ENCODE measurements around the gene FNDC3A.

Gene FNDC3A

GRCh38 chr13:49225223-49226042 lies 249.7 kb downstream of the FNDC3A start:
- DNase-seq, result no peak

- DNase-seq, result no peak
Measured at GRCh38 chr13:49226613-49227012, 250.9 kb downstream of the FNDC3A start.

GRCh38 chr13:49234741-49235140 lies 259.0 kb downstream of the FNDC3A start:
- no peak for DNase-seq

- no peak for DNase-seq
Measured at GRCh38 chr13:49235856-49236431, 260.2 kb downstream of the FNDC3A start.

GRCh38 chr13:49238621-49239020 lies 262.9 kb downstream of the FNDC3A start:
- DNase-seq, result no peak

- peak; percentile 23 for DNase-seq
Measured at GRCh38 chr13:49240017-49240416, 264.3 kb downstream of the FNDC3A start.

- DNase-seq, result no peak
Measured at GRCh38 chr13:49241296-49241695, 265.6 kb downstream of the FNDC3A start.

- no peak for DNase-seq
Measured at GRCh38 chr13:49245101-49245500, 269.4 kb downstream of the FNDC3A start.

GRCh38 chr13:49246850-49247642 lies 271.3 kb downstream of the FNDC3A start:
- DNase-seq, result no peak

GRCh38 chr13:49247643-49248621 lies 272.2 kb downstream of the FNDC3A start, which contains the start of gene CDADC1:
CDADC1 (plus strand) TSS chr13:49247925; CDS start chr13:49248038, 113 bp downstream.
- peak; percentile 94 for DNase-seq

GRCh38 chr13:49248622-49249002 lies 272.9 kb downstream of the FNDC3A start:
- DNase-seq, result no peak

GRCh38 chr13:49251326-49251725 lies 275.6 kb downstream of the FNDC3A start:
- no peak for DNase-seq

GRCh38 chr13:49253310-49253709 lies 277.6 kb downstream of the FNDC3A start:
- no peak for DNase-seq

- no peak for DNase-seq
Measured at GRCh38 chr13:49254007-49254406, 278.3 kb downstream of the FNDC3A start.

GRCh38 chr13:49256841-49257240 lies 281.1 kb downstream of the FNDC3A start:
- peak; percentile 48 for DNase-seq

GRCh38 chr13:49258089-49258796 lies 282.5 kb downstream of the FNDC3A start:
- no peak for DNase-seq

All from fibroblast of skin of right biceps (primary cell).